DMS79 treated with DMSO at 0.1 percent for 48 hours (cell line): ENCODE results near the gene RAD23B.
"Not testable (repeated sequence)": the region's sequence is repeated elsewhere in the genome, so short reads cannot be mapped to it uniquely, and the experiment has no call there.

ENCODE experiments used
- DNase-seq: peaks from one replicate; lab custom pipeline; 2025; lab: John Stamatoyannopoulos, UW

RAD23B gene

GRCh38 chr9:107282759-107283622 is at the start of gene RAD23B:
TSS of gene RAD23B (plus strand) at chr9:107283279. CDS start at chr9:107283630, 351 bp downstream.
- peak; percentile 78 for DNase-seq

- DNase-seq: no peak
Measured at GRCh38 chr9:107235765-107236442, 47.2 kb upstream of the RAD23B start.

DNA sequence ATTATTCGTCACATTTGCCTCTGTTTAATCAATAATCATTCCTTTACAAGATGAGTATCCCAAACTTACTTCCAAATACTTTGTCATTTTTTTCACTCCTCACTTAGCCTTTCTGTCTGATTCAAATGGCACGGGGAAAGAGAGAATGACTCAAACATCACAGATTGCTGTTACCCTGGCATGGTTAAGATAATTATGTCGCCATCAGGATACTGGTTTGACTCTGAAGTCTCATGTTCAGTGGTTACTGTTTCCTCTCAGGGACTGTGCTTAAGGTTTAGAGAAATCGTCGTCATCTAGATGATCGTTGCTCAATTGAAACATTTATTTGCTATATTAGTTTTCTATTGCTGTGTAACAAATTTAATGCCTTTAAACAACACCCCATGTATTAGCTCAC is 45.2 kb upstream of the RAD23B start:
- no peak for DNase-seq

DNA sequence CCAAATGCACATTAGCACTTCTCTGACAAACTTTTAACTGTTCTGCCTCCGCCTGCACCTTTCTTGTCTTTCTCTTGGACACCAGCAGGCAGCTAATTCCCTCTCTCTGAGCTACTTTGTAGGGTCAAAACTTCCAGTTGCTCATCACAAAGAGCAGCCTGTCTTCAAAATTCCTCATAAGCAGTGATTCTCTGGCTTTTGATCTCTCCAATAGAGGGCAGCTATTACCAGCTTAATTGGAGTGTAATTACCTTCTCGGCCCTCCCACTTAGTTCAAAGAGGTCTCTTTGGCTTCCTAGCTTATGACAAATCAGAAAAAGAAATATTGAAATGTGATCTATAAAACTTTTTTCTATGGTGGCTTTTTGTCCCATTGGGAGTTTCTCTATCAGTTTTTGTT is 43.6 kb upstream of the RAD23B start:
- no peak for DNase-seq

GRCh38 chr9:107240260-107240659 is 42.8 kb upstream of the RAD23B start:
- no peak for DNase-seq

DNA sequence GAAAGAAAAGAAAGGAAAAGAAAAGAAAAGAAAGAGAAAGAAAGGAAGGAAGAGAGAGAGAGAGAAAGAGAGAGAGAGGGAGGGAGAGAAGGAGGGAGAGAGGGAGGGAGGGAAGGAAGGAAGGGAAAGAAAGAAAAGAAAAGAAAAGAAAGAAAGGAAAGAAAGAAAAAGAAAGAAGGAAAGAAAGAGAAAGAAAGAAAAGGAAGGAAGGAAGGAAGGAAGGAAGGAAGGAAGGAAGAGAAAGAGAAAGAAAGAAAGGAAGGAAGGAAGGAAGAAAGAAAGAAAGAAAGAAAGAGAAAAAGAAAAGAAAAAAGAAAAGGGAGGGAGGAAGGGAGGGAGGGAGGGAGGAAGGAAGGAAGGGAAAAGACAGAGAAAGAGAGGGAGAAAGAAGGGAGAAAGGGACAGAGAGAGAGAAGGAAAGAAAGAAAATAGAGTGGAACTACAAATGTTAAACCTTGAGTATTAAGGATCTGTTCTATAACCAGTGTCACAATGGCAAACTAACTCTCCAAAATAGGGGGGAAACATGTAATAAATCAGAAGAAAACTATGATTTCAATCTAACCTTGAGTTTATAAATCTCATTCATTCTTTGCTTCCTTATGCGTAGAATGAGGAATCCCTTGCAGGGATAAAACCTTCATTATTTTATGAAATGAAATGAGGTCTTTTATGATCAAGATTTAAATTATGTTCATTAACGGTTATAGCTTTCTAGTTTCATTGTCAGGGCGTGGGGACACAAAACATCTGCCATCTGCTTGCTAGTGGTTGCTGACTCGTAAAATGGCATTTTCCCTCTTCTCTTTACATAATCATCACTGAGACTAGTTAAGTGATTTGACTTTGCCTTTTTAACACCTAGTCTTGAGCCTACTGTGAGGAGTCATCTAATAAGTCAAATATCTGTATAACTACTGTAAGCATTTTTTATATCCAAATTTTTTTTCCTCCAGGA is 40.7 kb upstream of the RAD23B start:
- DNase-seq: peak; percentile 7

DNA sequence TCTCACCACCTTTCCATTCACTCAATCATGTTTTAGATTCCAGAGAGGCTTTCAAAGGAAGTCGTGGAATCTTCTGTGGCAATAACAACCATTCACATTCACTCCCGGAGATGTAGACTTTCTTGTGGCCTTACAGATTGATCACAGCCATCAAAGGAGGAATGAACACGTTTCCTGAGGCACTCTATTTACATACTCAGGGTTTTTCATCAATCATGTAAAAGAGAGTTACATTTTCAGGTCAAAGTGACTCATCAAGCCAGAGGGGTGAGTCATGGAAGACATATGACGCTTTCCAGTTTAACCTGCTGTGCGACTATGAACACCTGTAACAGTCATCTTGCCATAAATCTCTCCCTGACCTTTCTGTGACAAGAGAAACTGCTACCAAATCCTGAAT is 39.3 kb upstream of the RAD23B start:
- DNase-seq: peak; percentile 0

DNA sequence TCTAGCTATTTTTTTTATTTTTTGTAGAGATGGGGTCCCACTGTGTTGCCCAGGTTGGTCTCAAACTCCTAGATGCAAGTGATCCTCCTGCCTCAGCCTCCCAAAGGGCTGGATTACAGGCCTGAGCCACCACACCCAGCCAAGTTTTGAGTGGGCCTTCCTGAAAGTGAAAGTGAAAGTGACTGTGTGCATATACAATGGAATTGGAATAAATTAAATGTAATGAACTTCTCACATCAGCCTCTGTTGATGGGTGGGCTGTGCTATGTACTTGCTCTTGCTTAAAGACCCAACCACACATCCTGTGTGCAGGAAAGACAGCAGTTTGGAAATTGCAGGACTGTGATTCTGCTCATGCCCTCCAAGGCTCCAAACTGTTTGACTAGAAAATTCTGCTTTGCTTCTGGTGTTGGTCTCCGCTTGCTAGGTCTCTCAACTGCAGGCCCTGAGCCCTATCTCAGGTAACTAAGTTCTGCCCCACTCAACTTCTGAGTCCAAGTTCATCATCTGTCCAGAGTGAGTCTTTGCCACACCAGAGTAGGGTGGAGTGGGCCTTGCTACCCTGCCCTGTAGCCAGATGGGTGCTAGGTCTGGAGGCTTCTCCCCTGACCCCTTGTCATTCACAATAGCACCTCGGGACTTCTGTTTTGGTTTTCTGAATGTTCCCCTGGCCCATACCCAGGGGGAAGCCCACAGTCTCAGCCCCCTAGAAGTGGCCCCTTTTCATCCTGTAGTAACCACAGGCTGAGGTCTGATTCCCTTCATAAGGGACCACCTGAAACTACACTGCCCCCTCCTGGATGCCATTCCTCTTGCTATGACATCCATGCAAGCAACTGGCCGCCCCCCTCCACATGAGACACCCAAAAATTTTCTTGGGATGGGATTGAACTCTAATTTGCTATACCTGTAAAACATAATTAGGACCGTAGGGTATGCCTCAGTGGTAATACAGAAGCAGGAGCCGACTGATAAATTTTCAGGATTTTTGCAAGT is 36.5 kb upstream of the RAD23B start:
- no peak for DNase-seq

DNA sequence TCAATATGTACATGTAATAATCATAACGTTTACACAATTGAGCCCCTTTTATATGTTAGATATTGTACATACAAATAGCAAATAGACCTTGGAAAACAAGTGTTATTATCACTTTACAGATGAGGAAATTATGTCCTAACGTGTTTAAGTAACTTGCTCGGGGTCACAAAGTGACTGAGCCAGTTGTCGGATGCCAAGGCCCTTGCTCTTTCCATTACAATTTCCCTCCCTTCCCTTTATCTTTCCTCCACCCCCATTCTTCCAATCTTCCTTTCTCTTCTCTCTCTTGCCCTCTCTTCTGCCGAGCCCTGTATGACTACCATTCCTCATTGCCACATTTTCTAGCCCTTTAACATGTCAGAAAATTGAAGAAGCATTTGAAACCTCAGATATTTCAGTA is 34.4 kb upstream of the RAD23B start:
- DNase-seq: no peak

GRCh38 chr9:107249131-107249533 is 33.9 kb upstream of the RAD23B start:
- no peak for DNase-seq

DNA sequence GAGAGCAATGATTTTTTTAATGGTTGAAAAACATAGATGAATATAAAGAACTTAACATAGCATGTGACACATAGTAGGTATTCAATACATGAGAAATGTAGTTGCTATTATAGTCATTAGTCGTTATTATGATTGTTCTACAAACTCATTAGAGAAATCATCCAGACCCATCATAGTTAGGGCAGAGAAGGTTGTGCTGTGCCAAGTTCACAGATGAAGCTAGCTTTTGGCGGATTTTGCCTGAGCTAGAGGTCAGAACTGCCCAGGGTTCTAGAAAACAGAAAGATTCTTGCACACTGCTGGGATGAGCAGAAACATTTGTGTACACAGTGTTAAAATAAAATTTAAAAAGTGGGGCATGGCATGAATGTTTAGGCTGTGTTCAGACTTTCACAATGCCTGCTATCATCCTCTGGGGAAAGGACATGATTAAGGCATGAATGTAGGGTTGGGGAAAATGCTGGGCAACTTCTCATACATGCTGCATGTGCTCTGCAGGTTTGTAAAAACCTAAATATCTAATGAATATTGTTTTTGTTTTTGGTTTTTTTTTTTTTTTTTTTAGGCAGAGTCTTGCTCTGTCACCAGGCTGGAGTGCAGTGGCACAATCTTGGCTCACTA is 33.3 kb upstream of the RAD23B start:
- DNase-seq: no peak

DNA sequence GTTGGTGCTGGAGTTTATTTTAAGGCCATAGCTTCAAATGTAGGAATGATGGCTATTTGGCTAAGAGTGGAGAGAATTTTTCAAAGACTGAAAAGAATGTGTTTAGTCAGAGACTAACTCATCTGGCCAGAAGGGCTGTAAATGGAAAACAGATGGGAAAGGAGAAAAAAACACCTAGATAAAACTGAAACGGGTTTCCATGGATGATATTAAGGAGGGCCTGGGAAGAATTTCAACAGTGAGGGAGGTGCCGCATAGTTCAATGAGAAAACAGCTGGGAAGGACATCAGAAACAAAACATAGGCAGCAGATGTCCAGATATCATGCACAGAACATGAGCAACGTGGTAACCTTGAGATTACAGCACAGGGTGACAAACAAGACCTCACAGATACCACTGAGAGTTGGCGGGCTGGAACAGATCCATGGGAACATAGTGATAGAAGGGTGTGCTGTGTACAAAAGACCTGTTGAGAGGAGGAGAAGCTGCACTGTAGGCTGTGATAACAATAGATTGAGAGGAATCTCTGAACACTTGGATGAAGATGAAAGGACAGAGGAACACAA is 31.2 kb upstream of the RAD23B start:
- DNase-seq: no peak

- no peak for DNase-seq
Measured at GRCh38 chr9:107258919-107259318, 24.2 kb upstream of the RAD23B start.

- not testable (repeated sequence) for DNase-seq
Measured at GRCh38 chr9:107259751-107260313, 23.2 kb upstream of the RAD23B start.

DNA sequence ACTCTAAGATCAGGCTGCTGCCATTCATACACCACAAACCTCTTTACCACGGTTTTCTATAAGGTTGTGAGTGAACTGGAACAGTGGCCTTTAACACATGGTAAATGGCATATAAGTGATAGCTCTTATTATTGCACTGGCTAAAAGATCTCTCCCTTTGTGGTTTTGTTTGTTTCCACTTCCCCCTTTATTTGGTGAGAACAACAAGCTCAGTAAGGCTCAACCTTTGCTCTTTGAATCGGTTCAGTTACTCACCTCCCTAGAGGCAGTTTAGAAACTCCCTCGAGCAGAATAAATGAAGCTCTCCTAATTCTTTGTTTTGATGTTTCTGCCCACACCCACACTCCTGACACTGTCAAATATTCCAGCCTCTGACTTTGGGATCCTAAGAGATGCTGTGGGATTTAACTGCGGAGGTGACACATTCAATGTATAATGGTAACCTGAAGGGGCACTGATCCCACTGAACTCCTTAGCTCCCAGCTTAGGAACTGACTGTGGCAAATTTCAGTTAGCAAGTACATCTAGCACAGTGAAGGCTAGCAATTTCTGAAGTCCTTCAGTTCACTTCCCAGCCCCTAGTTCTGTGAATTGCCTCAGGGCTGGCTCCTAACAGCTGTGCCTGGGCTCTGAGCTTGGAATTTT is 22.5 kb upstream of the RAD23B start:
- DNase-seq: peak; percentile 1

- DNase-seq: no peak
Measured at GRCh38 chr9:107261106-107261505, 22.0 kb upstream of the RAD23B start.

- no peak for DNase-seq
Measured at GRCh38 chr9:107263289-107263688, 19.8 kb upstream of the RAD23B start.

DNA sequence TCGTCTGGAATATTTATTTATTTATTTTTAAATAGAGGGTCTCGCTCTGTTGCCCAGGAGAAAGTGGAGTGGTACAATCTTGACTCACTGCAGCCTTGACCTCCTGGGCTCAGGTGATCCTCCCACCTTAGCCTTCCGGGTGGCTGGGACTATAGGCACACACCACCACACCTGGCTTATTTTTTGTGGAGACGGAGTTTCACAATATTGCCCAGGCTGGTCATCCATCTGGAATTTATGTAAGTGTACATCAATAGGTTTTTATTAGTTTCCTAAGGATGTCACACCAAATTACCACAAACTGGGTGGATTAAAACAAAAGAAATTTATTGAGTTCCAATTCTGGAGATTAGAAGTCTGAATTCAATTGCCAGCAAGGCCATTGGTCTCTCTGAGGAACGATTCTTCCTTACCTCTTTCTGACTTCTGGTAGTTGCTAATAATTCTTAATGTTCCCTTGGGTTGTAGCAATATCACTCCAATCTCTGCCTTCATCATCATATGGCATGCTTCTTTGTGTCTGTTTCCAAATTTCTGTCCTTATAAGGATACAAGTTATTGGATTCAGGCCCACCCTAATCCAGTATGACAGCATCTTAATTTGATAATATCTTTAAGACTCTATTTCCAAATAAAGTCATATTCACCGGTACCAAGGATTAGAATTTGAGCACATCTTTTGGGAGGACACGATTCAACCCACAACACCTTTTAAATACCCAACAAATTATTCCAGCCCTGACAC is 16.3 kb upstream of the RAD23B start:
- no peak for DNase-seq

- DNase-seq: no peak
Measured at GRCh38 chr9:107268560-107268959, 14.5 kb upstream of the RAD23B start.
